GM12874 (cell line): Measurements from ENCODE around the gene HYI.

ENCODE experiments used
- TF ChIP-seq, protein P1 (sequence below): IDR thresholded peaks from 2 replicates; pipeline ENCODE4 v1.5.1; 2011; ENCODE audit warnings: low read depth, mild to moderate bottlenecking, control low read depth, low read length, moderate library complexity; ENCODE audit not compliant: insufficient read depth

Gene HYI

DNA sequence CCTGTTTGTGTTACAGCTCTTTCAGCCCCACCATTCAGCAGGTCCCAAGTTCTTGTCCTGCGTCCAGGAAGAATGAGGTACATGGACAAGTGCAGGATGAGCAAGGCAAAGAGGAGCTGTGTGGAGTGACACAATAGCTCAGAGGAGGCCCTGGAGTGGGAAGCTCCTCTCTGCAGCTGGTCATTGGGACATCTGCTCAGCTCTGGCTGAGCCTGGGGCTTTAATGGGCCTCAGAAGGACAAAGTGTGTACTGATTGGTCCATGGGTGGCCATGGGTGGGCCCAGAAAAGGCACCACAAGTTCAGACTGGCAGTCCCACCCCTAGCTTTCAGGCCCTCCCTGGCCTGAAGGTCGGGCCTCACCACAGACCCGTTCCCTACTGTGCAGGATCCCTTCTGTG, 14.7 kb upstream of the HYI start:
- TF ChIP-seq, protein P1, sequence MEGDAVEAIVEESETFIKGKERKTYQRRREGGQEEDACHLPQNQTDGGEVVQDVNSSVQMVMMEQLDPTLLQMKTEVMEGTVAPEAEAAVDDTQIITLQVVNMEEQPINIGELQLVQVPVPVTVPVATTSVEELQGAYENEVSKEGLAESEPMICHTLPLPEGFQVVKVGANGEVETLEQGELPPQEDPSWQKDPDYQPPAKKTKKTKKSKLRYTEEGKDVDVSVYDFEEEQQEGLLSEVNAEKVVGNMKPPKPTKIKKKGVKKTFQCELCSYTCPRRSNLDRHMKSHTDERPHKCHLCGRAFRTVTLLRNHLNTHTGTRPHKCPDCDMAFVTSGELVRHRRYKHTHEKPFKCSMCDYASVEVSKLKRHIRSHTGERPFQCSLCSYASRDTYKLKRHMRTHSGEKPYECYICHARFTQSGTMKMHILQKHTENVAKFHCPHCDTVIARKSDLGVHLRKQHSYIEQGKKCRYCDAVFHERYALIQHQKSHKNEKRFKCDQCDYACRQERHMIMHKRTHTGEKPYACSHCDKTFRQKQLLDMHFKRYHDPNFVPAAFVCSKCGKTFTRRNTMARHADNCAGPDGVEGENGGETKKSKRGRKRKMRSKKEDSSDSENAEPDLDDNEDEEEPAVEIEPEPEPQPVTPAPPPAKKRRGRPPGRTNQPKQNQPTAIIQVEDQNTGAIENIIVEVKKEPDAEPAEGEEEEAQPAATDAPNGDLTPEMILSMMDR, result no peak

DNA sequence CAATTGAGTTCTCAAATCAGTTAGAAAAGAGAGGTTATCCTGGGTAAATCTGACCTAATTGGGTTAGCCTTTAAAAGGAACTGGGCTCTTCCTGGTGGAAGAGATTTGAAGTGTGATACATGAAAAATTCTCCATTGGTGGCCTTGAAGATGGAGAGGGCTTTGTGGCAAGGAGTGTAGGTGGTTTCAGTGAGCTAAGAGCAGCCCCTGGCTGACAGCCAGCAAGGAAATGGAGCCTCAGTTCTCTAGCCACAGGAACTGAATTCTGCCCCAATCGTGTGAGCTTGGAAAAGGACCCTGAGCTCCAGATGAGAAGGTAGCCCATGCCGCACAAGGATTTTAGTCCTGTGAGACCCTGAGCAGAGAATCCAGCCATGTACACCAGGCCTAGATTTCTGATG, 12.7 kb upstream of the HYI start:
- TF ChIP-seq, protein P1, result no peak

DNA sequence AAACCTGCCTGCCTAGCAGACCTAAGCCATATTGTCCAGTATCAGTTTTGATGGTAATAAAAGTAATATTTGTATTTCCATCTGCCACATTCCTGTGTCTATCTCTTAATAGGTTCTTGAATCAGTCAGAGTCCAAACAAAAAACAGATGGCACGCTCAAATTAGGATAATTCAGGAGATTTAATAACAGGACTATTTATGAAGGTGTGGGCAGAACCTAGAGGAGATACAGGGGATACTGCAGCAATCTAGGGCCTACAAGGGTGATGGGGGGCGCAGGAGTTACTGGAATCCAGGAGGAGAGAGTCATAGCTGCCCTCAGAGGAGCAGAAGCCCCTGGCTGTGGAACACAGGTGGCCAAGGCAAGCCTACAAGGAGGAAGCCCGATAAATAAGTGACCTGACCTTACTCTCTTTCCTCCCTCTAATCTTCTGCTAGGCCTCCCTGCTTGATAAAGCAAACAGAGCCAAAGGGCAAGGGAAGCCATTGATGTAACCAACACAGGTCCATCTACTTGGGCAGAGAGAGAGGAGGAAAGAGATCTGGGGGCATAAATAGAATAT, 11.9 kb upstream of the HYI start:
- TF ChIP-seq, protein P1, result no peak

DNA sequence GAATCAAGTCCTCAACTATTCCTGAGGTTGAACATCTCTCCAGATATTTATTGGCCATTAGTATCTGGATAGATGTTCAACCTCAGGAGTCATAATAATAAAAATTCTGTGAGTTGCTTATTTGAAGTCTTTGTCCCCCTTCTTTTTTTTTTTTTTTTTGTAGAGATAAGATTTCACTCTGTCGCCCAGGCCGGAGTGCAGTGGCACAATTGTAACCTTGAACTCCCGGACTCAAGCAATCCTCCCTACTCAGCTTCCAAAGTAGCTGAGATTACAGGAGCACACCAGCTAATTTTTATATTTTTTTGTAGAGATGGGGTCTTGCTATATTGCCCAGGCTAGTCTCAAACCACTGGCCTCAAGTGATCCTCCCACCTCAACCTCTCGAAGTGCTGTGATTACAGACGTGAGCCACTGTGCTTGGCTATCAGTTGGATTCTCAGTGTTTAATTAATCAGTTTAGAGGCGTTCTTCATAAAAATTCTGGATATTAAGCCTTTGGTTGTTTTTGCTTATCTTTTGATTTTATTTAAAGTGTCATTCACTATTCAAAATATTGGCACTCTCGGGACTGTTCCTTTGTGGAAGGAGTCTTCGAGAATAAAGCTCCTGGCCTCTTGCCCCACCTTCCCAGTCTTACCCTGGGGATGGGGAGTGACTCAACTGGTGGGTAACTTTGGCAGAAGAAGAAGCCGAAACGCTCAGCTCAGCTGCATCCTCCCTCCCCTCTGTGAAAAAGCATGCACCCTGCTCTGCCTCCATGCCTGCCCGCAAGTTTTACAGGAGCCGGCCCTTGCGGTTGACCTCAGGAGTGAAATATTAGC, 11.2 kb upstream of the HYI start:
- TF ChIP-seq, protein P1, result no peak

DNA sequence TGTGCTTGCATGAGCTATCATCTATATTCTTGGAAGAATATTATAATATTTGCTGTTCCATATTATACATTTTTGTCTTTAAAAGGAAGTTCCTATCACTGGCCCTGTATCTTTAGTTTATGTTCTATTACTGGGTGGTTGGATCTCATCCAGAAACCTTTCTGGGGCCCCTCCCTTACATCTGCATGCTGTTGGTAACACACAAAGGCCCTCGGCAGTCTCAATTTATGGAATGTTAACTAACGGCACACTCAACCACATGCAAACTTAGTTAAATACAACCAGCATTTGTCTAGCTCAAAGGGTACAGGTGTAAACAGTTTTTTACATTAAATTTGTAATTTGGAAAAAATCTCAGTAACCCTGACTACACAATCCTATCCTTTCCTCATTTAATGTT, 9.7 kb upstream of the HYI start:
- TF ChIP-seq, protein P1, result no peak

DNA sequence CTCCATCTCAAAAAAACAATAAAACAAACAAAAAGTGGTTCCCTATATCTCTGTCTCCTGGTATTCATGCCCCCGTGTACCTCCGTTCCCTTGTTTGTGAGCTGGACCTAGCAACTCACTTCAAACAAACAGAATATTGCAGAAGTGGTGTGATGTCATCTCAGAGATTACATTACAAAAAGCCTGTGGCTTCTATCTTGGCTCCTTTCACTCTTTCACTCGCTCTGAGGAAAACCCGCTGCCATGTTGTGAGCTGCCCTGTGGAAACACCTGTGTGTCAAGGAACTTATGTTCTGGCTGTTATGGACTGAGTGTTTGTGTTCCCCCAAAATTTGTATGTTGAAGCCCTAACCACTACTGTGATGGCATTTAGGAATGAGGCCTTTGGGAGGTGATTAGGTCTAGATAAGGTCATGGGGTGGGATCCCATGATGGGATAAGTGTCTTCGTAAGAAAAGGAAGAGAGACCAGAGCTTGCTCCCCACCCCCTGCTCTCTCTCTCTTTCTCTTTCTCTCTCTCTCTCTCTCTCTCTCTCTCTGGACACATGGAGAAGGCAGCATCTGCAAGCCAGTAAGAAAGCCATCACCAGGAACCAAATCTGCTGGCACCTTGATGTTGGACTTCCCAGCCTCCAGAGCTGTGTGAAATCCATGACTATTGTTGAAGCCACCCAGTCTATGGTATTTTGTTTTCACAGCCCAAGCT, 7.4 kb upstream of the HYI start:
- TF ChIP-seq, protein P1, result no peak

DNA sequence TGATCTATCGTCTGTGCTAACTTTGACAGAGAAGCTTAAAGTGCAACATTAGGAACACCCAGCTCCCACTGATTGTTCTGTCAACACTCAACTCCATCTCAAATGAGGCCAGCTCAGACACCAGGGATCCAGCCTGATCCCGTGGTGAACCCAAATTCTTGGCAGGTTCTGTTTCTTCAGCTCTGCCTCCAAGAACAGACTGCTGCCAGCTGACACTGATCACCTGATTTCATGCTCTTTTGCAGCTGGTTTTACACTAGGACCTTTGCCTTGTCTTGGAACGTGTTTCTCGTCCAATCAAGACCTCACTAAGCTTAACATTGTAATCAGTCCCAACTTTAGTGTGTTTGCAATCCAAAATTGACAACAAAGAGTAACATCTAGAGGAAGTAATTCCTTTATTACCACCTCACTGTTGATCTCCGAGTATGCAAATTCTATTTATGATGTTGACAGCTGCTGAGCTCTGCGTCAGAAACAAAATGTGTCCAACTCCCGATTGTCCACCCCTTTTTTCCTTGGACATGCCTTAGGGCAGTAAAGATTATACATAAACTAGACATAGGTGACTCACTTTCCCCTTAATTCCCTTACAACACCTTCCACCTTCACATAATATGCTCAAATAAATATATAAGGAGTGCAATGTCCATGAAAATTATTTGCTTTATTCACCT, 1.6 kb upstream of the HYI start:
- TF ChIP-seq, protein P1, result no peak
